ENCODE data around the gene GRIN3A. TPM values are rescaled to one million over a fixed set of nuclear protein-coding genes. Genes with fewer than 3 reads are reported as not detected.
A peak's percentile ranks its signal among the peaks of the same experiment; 100 is the strongest.
"Not testable (repeated sequence)": the region's sequence is repeated elsewhere in the genome, so short reads cannot be mapped to it uniquely, and the experiment has no call there.

GRIN3A gene
- not detected in 2 replicates for total RNA-seq (2014; rRNA removed; shearing (Covaris generic); ENCODE audit: low replicate concordance)

- peak; percentile 53 for DNase-seq
- Histone ChIP-seq H3K9me3 (no peaks in the 10 kb centered on the region), H3K27me3 (peaks cover 54% of the 10 kb centered on the region), H3K36me3 (no peaks in the 10 kb centered on the region), H3K4me3 (peak within 1 kb of the TSS; percentile 46)
Measured at GRCh38 chr9:101738566-101739183, at the start of gene GRIN3A. GRIN3A (minus strand) TSS chr9:101738647; CDS start chr9:101737979, 668 bp downstream.

GRCh38 chr9:101787891-101788290, 49.4 kb upstream of the GRIN3A start:
- H3K9me3 ChIP-seq = no peaks in the 10 kb centered on the region

GRCh38 chr9:101778332-101778731, 39.9 kb upstream of the GRIN3A start:
- 0 out of 2 replicates have a peak, but pooled peaks cover 2% of the 10 kb centered on the region for H3K27me3 ChIP-seq
- DNase-seq = no peak
- no peaks in the 10 kb centered on the region for H3K36me3 ChIP-seq
- no peak overlapping the region for H3K4me3 ChIP-seq
- H3K9me3 ChIP-seq = no peaks in the 10 kb centered on the region

More at GRCh38 chr9:101787891-101788290, 49.4 kb upstream of the GRIN3A start:
- Histone ChIP-seq H3K36me3 (no peaks in the 10 kb centered on the region), H3K27me3 (no peaks in the 10 kb centered on the region), H3K4me3 (no peak overlapping the region)
- DNase-seq = no peak

- no peak overlapping the region for H3K4me3 ChIP-seq
- DNase-seq = no peak
- no peaks in the 10 kb centered on the region for H3K36me3 ChIP-seq
- no peaks in the 10 kb centered on the region for H3K27me3 ChIP-seq
- no peaks in the 10 kb centered on the region for H3K9me3 ChIP-seq
Measured at GRCh38 chr9:101764472-101764871, 26.0 kb upstream of the GRIN3A start.

GRCh38 chr9:101758304-101758930, 20.0 kb upstream of the GRIN3A start:
- Histone ChIP-seq H3K36me3 (no peaks in the 10 kb centered on the region), H3K4me3 (no peak overlapping the region), H3K9me3 (no peaks in the 10 kb centered on the region), H3K27me3 (no peaks in the 10 kb centered on the region)
- DNase-seq = no peak

- H3K4me3 ChIP-seq = no peak overlapping the region
- H3K9me3 ChIP-seq = no peaks in the 10 kb centered on the region
- no peaks in the 10 kb centered on the region for H3K27me3 ChIP-seq
- DNase-seq = no peak
- H3K36me3 ChIP-seq = no peaks in the 10 kb centered on the region
Measured at GRCh38 chr9:101753716-101754115, 15.3 kb upstream of the GRIN3A start.

- DNase-seq = no peak
- H3K27me3 ChIP-seq = no peaks in the 10 kb centered on the region
- no peak overlapping the region for H3K4me3 ChIP-seq
- H3K36me3 ChIP-seq = no peaks in the 10 kb centered on the region
- no peaks in the 10 kb centered on the region for H3K9me3 ChIP-seq
Measured at GRCh38 chr9:101751895-101752294, 13.4 kb upstream of the GRIN3A start.

- DNase-seq = no peak
- H3K36me3 ChIP-seq = no peaks in the 10 kb centered on the region
- no peaks in the 10 kb centered on the region for H3K9me3 ChIP-seq
- no peak overlapping the region for H3K4me3 ChIP-seq
- peaks cover 50% of the 10 kb centered on the region for H3K27me3 ChIP-seq
Measured at GRCh38 chr9:101739311-101739710, 864 bp upstream of the GRIN3A start.

- peak overlapping the region; percentile 46 for H3K4me3 ChIP-seq
- DNase-seq = peak; percentile 56
Measured at GRCh38 chr9:101737705-101738565, 512 bp downstream of the GRIN3A start.

GRCh38 chr9:101737165-101737704, 1.2 kb downstream of the GRIN3A start:
- H3K9me3 ChIP-seq = no peaks in the 10 kb centered on the region
- H3K27me3 ChIP-seq = peaks cover 58% of the 10 kb centered on the region
- H3K36me3 ChIP-seq = no peaks in the 10 kb centered on the region
- H3K4me3 ChIP-seq = no peak overlapping the region
- no peak for DNase-seq

More at GRCh38 chr9:101737705-101738565, 512 bp downstream of the GRIN3A start:
- Histone ChIP-seq H3K36me3 (no peaks in the 10 kb centered on the region), H3K27me3 (peaks cover 55% of the 10 kb centered on the region), H3K9me3 (no peaks in the 10 kb centered on the region)

- Histone ChIP-seq H3K9me3 (no peaks in the 10 kb centered on the region), H3K27me3 (peaks cover 58% of the 10 kb centered on the region), H3K36me3 (no peaks in the 10 kb centered on the region), H3K4me3 (no peak overlapping the region)
- DNase-seq = no peak
Measured at GRCh38 chr9:101736717-101737116, 1.7 kb downstream of the GRIN3A start.

GRCh38 chr9:101731429-101731828, 7.0 kb downstream of the GRIN3A start:
- Histone ChIP-seq H3K9me3 (no peaks in the 10 kb centered on the region), H3K27me3 (peaks cover 23% of the 10 kb centered on the region), H3K4me3 (no peak overlapping the region), H3K36me3 (no peaks in the 10 kb centered on the region)
- DNase-seq = no peak

GRCh38 chr9:101727612-101728524, 10.6 kb downstream of the GRIN3A start:
- H3K9me3 ChIP-seq = no peaks in the 10 kb centered on the region
- H3K4me3 ChIP-seq = no peak overlapping the region
- H3K36me3 ChIP-seq = no peaks in the 10 kb centered on the region
- no peak for DNase-seq
- peaks cover 5% of the 10 kb centered on the region for H3K27me3 ChIP-seq

- not testable (repeated sequence) for H3K36me3 ChIP-seq, H3K9me3 ChIP-seq, DNase-seq, H3K27me3 ChIP-seq, H3K4me3 ChIP-seq
Measured at GRCh38 chr9:101724271-101724670, 14.2 kb downstream of the GRIN3A start.

- Histone ChIP-seq H3K9me3 (no peaks in the 10 kb centered on the region), H3K4me3 (no peak overlapping the region), H3K27me3 (no peaks in the 10 kb centered on the region), H3K36me3 (no peaks in the 10 kb centered on the region)
- DNase-seq = no peak
Measured at GRCh38 chr9:101718192-101718591, 20.3 kb downstream of the GRIN3A start.

GRCh38 chr9:101716629-101717028, 21.8 kb downstream of the GRIN3A start:
- Histone ChIP-seq H3K9me3 (no peaks in the 10 kb centered on the region), H3K4me3 (no peak overlapping the region), H3K36me3 (no peaks in the 10 kb centered on the region), H3K27me3 (no peaks in the 10 kb centered on the region)
- peak; percentile 61 for DNase-seq
